ENCODE measurements around the gene GALR3. TPM values are rescaled to one million over a fixed set of nuclear protein-coding genes. Genes with fewer than 3 reads are reported as not detected.

Gene GALR3
- polyA plus RNA-seq, 3 donors: not detected

GRCh38 chr22:37802310-37803194 lies 20.6 kb upstream of the GALR3 start:
- Mint-ChIP-seq H3K27ac (peak overlapping the region in 1 of 7 donors; percentile 46), H3K36me3 (peaks cover 8 to 16% of the 10 kb centered on the region in 2 donors), H3K27me3 (ENCODE audit: low read depth in 3 of 3) (peaks cover 57 to 64% (median 59%) of the 10 kb centered on the region in 3 donors), H3K4me1 (peaks cover 45% of the 10 kb centered on the region), H3K4me3 (peak overlapping the region; percentile 75 to 88), H3K9me3 (peaks cover 0 to 17% (median 7%) of the 10 kb centered on the region in 7 donors)
- intact Hi-C loops (cut with micrococcal nuclease): loop anchor here in 1 of 2 donors (10.0 kb wide), 1 partner anchor 118 kb away; the partner anchor contains the start of gene NOL12
- no peak for TF ChIP-seq CTCF (IDR thresholded peaks at IDR 0.05)
- H3K4me3 ChIP-seq (replicated peaks in 1 of 3; ENCODE audit: low read depth in 2 of 3, low read length in 3 of 3): peak overlapping the region; percentile 38 to 79 (median 68)
- H3K36me3 ChIP-seq (replicated peaks in 1 of 2; ENCODE audit: control insufficient read depth in 1 of 2, insufficient read depth in 2 of 2, low read length in 2 of 2): no peaks in the 10 kb centered on the region
- DNase-seq: peak in 1 of 3 donors; percentile 22
- peaks cover 25 to 54% of the 10 kb centered on the region in 2 donors for H3K27me3 ChIP-seq (ENCODE audit: control insufficient read depth in 2 of 2, insufficient read depth in 2 of 2, low read length in 2 of 2)
- peaks cover 13% of the 10 kb centered on the region for H4K20me1 ChIP-seq (ENCODE audit: insufficient read depth, low read length)
- H3K79me2 ChIP-seq (ENCODE audit: insufficient read depth, low read length): peaks cover 11% of the 10 kb centered on the region
- no peak overlapping the region for H3K27ac ChIP-seq (ENCODE audit: low read depth in 1 of 2, low read length in 2 of 2)
- H3K9ac ChIP-seq (ENCODE audit: insufficient read depth, low read length, poor library complexity, severe bottlenecking): peak overlapping the region; percentile 48
- peak overlapping the region; percentile 91 for H3K4me2 ChIP-seq (replicated peaks; ENCODE audit: extremely low read depth, low read length, poor library complexity, severe bottlenecking)
- peaks cover 0 to 5% of the 10 kb centered on the region in 2 donors for H3K9me3 ChIP-seq (replicated peaks in 1 of 2; ENCODE audit: control insufficient read depth in 1 of 2, insufficient read depth in 1 of 2, low read length in 2 of 2)
- peaks cover 52 to 57% of the 10 kb centered on the region in 2 donors for H3K4me1 ChIP-seq (ENCODE audit: control insufficient read depth in 1 of 2, insufficient read depth in 2 of 2, low read length in 2 of 2)
- peak overlapping the region; percentile 91 for H2AFZ ChIP-seq (ENCODE audit: insufficient read depth, low read depth, low read length, poor library complexity, severe bottlenecking)
- 2% methylated on average over 46 of the region's 63 CpGs for WGBS (ENCODE audit: insufficient coverage)

GRCh38 chr22:37803195-37803638 lies 20.0 kb upstream of the GALR3 start:
- Mint-ChIP-seq H3K9me3 (peaks cover 0 to 17% (median 7%) of the 10 kb centered on the region in 7 donors), H3K4me3 (peak overlapping the region; percentile 75 to 88), H3K4me1 (peaks cover 50% of the 10 kb centered on the region), H3K27ac (peak overlapping the region in 1 of 7 donors; percentile 50), H3K36me3 (peaks cover 8 to 16% of the 10 kb centered on the region in 2 donors), H3K27me3 (ENCODE audit: low read depth in 3 of 3) (peaks cover 60 to 71% (median 62%) of the 10 kb centered on the region in 3 donors)
- H3K4me2 ChIP-seq (replicated peaks; ENCODE audit: extremely low read depth, low read length, poor library complexity, severe bottlenecking): peak overlapping the region; percentile 91
- H3K79me2 ChIP-seq (ENCODE audit: insufficient read depth, low read length): peaks cover 11% of the 10 kb centered on the region
- peak overlapping the region; percentile 91 for H2AFZ ChIP-seq (ENCODE audit: insufficient read depth, low read depth, low read length, poor library complexity, severe bottlenecking)
- peaks cover 57 to 64% of the 10 kb centered on the region in 2 donors for H3K4me1 ChIP-seq (ENCODE audit: control insufficient read depth in 1 of 2, insufficient read depth in 2 of 2, low read length in 2 of 2)
- H3K9me3 ChIP-seq (replicated peaks in 1 of 2; ENCODE audit: control insufficient read depth in 1 of 2, insufficient read depth in 1 of 2, low read length in 2 of 2): peaks cover 0 to 5% of the 10 kb centered on the region in 2 donors
- H3K27ac ChIP-seq (ENCODE audit: low read depth in 1 of 2, low read length in 2 of 2): no peak overlapping the region
- 25% methylated on average over 13 of the region's 16 CpGs for WGBS (ENCODE audit: insufficient coverage)
- no peak for DNase-seq
- intact Hi-C loops (cut with micrococcal nuclease): loop anchor here in 1 of 2 donors (10.0 kb wide), 1 partner anchor 118 kb away; the partner anchor contains the start of gene NOL12
- H3K36me3 ChIP-seq (replicated peaks in 1 of 2; ENCODE audit: control insufficient read depth in 1 of 2, insufficient read depth in 2 of 2, low read length in 2 of 2): no peaks in the 10 kb centered on the region
- no peak for TF ChIP-seq CTCF (IDR thresholded peaks at IDR 0.05)
- peaks cover 25 to 59% of the 10 kb centered on the region in 2 donors for H3K27me3 ChIP-seq (ENCODE audit: control insufficient read depth in 2 of 2, insufficient read depth in 2 of 2, low read length in 2 of 2)
- H4K20me1 ChIP-seq (ENCODE audit: insufficient read depth, low read length): peaks cover 13% of the 10 kb centered on the region
- H3K4me3 ChIP-seq (replicated peaks in 1 of 3; ENCODE audit: low read depth in 2 of 3, low read length in 3 of 3): peak overlapping the region in 2 of 3 experiments; percentile 68 to 79
- peak overlapping the region; percentile 48 for H3K9ac ChIP-seq (ENCODE audit: insufficient read depth, low read length, poor library complexity, severe bottlenecking)

Measured in CD14-positive monocyte (primary cell).